ENCODE results near the gene EPHA1.

DNA sequence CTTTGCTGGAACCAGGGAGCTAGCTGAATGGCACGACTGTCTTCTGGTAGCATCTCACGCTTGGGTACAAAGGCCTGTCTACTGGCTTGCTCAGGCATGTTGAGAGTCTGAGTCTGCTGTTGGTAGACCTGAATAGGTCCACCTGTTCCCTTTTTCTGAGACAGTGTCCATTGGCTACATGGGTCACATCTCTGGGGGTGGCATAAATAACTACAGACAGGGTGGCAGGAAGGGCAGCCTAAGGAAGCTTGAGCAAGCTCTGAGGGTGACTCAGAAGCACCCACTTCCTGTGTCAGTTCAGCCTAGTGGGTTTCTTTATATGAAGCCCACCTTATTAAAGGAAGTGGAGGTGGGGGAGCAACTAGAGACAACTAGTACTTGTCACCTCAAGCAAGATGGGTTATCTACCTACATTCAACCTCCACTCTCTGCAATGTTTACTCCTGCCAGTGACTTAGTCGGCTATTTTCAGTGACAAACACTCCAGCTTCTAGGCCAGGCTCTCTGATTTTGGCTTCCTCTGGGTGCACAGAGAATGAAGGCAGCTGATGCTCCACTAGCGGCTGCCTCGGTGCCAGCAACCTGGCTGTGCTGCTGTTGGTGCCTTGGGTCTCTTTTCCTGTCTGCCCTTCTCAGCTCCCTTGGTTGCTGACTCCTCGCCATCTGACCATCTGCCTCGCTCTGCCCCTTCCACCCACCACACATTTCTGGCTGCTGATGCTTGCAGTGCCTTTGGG is 33.2 kb downstream of the EPHA1 start:
- TF ChIP-seq, protein P1, sequence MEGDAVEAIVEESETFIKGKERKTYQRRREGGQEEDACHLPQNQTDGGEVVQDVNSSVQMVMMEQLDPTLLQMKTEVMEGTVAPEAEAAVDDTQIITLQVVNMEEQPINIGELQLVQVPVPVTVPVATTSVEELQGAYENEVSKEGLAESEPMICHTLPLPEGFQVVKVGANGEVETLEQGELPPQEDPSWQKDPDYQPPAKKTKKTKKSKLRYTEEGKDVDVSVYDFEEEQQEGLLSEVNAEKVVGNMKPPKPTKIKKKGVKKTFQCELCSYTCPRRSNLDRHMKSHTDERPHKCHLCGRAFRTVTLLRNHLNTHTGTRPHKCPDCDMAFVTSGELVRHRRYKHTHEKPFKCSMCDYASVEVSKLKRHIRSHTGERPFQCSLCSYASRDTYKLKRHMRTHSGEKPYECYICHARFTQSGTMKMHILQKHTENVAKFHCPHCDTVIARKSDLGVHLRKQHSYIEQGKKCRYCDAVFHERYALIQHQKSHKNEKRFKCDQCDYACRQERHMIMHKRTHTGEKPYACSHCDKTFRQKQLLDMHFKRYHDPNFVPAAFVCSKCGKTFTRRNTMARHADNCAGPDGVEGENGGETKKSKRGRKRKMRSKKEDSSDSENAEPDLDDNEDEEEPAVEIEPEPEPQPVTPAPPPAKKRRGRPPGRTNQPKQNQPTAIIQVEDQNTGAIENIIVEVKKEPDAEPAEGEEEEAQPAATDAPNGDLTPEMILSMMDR (conservative IDR thresholded peaks at IDR 0.05; ENCODE audit: low read length): no peak; the same call in 1 of the 2 replicates
- TF ChIP-seq EZH2phosphoT487 (IDR thresholded peaks at IDR 0.05; ENCODE audit: borderline replicate concordance): no peak
